Measurements from ENCODE around the gene BCR. TPM values are rescaled to one million over a fixed set of nuclear protein-coding genes. Genes with fewer than 3 reads are reported as not detected.

BCR gene
- total and polyA plus RNA-seq, 2 of the 8 experiments (the other 6 are each of a cell fraction or from before 2014, with no cell fraction given) = 66.7 to 130 TPM

DNA sequence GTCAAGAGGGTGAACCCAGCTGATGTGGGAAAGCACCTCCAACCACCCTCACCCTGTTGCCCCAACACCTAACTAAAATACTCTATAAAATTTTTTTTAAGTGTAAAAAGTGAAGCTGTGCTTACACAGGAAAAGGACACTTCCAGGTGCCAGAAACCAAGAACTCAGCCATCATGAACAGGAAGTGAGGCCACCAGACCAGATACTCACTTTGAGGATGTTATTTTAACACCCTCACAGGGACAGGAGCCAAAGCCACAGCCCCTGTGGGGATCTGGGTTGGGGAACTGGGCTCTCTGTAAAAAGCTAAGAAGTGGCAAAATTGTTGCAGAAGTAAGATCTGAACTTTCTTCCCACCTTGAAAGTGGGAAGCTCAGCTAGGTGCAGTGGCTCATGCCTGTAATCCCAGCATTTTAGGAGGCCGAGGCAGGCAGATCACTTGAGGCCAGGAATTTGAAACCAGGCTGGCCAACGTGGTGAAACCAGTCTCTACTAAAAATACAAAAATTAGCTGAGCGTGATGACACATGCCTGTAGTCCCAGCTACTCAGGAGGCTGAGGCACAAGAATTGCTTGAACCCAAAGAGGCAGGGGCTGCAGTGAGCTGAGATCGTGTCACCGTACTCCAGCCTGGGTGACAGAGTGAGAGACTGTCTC, 42.3 kb upstream of the BCR start:
- Histone ChIP-seq H3K14ac (ENCODE audit: insufficient read length) (no peak overlapping the region), H3K4me2 (ENCODE audit: insufficient read depth in 1 of 2, low read depth in 2 of 2, low read length in 2 of 2) (no peak overlapping the region), H3K4ac (replicated peaks; ENCODE audit: insufficient read length, low read depth, low read length) (no peak overlapping the region), H3K4me1 (replicated peaks in 1 of 4; ENCODE audit: control insufficient read depth in 3 of 4, insufficient read depth in 4 of 4, low read length in 3 of 4) (peaks cover 2 to 6% (median 3%) of the 10 kb centered on the region in 4 experiments; a peak in 4 of 7 replicates), H2AK5ac (ENCODE audit: low read depth, low read length) (no peak overlapping the region), H3K36me3 (ENCODE audit: control insufficient read depth in 2 of 4, insufficient read depth in 4 of 4, low read length in 3 of 4) (no peaks in the 10 kb centered on the region), H3K18ac (ENCODE audit: extremely low read depth, low read length) (no peak overlapping the region), H3K27me3 (replicated peaks in 1 of 4; ENCODE audit: control insufficient read depth in 3 of 4, extremely low read depth in 1 of 4, insufficient read depth in 3 of 4, low read length in 3 of 4) (no peaks in the 10 kb centered on the region), H2AFZ (ENCODE audit: low read length) (no peak overlapping the region), H4K91ac (replicated peaks; ENCODE audit: insufficient read length, low read length) (no peak overlapping the region), H4K5ac (ENCODE audit: insufficient read length, low read depth, low read length) (no peak overlapping the region), H3K79me1 (ENCODE audit: low read depth, low read length) (no peaks in the 10 kb centered on the region), H4K8ac (ENCODE audit: extremely low read depth, insufficient read depth, low read length) (no peak overlapping the region), H3K9me3 (ENCODE audit: insufficient read depth in 2 of 2, low read depth in 1 of 2, low read length in 1 of 2) (no peaks in the 10 kb centered on the region), H3K23ac (ENCODE audit: insufficient read length) (no peak overlapping the region), H3K4me3 (ENCODE audit: extremely low read depth in 1 of 4, insufficient read depth in 2 of 4, low read depth in 3 of 4, low read length in 4 of 4) (no peak overlapping the region), H3K27ac (ENCODE audit: low read depth, low read length) (no peak overlapping the region), H2BK15ac (ENCODE audit: low read length) (no peak overlapping the region), H4K20me1 (replicated peaks in 1 of 2; ENCODE audit: control insufficient read depth in 1 of 2, insufficient read depth in 2 of 2, low read length in 2 of 2) (no peaks in the 10 kb centered on the region), H3K9ac (replicated peaks in 1 of 4; ENCODE audit: extremely low read depth in 1 of 4, low read depth in 3 of 4, low read length in 3 of 4) (no peak overlapping the region), H3K79me2 (ENCODE audit: control insufficient read depth in 1 of 2, insufficient read depth in 2 of 2, low read length in 2 of 2) (no peaks in the 10 kb centered on the region), H3K56ac (replicated peaks; ENCODE audit: insufficient read length, low read depth, low read length) (no peak overlapping the region), H3K23me2 (ENCODE audit: low read depth, low read length) (no peaks in the 10 kb centered on the region), H2BK120ac (replicated peaks; ENCODE audit: low read depth, low read length) (no peak overlapping the region), H2BK20ac (ENCODE audit: low read length) (no peak overlapping the region), H2BK5ac (ENCODE audit: low read depth, low read length) (no peak overlapping the region), H2BK12ac (ENCODE audit: low read depth, low read length) (no peak overlapping the region)
- 94% methylated on average over 5 of the region's 5 CpGs; no CpG with 5 or more reads in 1 of the 2 experiments for WGBS, 2 experiments (ENCODE audit: extremely low coverage in 1 of 2, insufficient coverage in 1 of 2, insufficient read length in 1 of 2, insufficient replicate concordance in 2 of 2, low coverage in 1 of 2, low lambda C conversion rate in 2 of 2, missing lambda C conversion rate in 1 of 2)
- ChIA-PET CTCF (ENCODE audit: partially characterized antibody) (interaction anchor here (0.7 to 3.6 kb wide), 11 partner anchors 10 to 715 kb away, joined by 3 to 22 read pairs (median 4); no protein-coding TSS in a partner anchor), POLR2A (ENCODE audit: partially characterized antibody) (no interaction called here)
- FAIRE-seq = no peak
- TF ChIP-seq TEAD4 (IDR thresholded peaks at IDR 0.05; ENCODE audit: low read depth, low read length) (no peak), TAF1 (IDR thresholded peaks at IDR 0.05; ENCODE audit: low read depth, low read length) (no peak), SIRT6 (IDR thresholded peaks at IDR 0.05; ENCODE audit: low read length) (no peak), JUN (IDR thresholded peaks at IDR 0.05; ENCODE audit: low read depth, low read length) (no peak), SRF (IDR thresholded peaks at IDR 0.05; ENCODE audit: low read depth, low read length) (no peak), BCL11A (IDR thresholded peaks at IDR 0.05; ENCODE audit: low read depth in 2 of 2, low read length in 2 of 2) (no peak), EZH2 (IDR thresholded peaks at IDR 0.05; ENCODE audit: low read depth, low read length, severe bottlenecking) (no peak), SAP30 (IDR thresholded peaks at IDR 0.05; ENCODE audit: insufficient read depth, insufficient replicate concordance, low read length) (no peak), CBX5 (IDR thresholded peaks at IDR 0.05; ENCODE audit: low read depth, low read length) (no peak), RXRA (IDR thresholded peaks at IDR 0.05; ENCODE audit: insufficient read depth, low read depth, low read length) (no peak), HDAC2 (IDR thresholded peaks at IDR 0.05; ENCODE audit: borderline replicate concordance in 1 of 2, low read depth in 2 of 2, low read length in 2 of 2) (no peak), SP4 (IDR thresholded peaks at IDR 0.05; ENCODE audit: low read length) (no peak)
- TF ChIP-seq, protein P1, sequence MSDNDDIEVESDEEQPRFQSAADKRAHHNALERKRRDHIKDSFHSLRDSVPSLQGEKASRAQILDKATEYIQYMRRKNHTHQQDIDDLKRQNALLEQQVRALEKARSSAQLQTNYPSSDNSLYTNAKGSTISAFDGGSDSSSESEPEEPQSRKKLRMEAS (IDR thresholded peaks at IDR 0.05) = no peak
- no peak for DNase-seq (ENCODE audit: low read depth in 1 of 2, low spot score in 2 of 2)

All from H1 (cell line).